Activated CD4-positive, alpha-beta T cell treated with anti-CD3 and anti-CD28 coated beads, Interleukin-2, amount 10 ng/mL, durations not matched to agents 24 days and 14 days (primary cell): ENCODE results near the gene ARHGAP44. TPM values are rescaled to one million over a fixed set of nuclear protein-coding genes. Genes with fewer than 3 reads are reported as not detected.

Experiments used
- DNase-seq: peaks from one replicate; pipeline ENCODE4 v3.0.0; 2022
- H3K27ac Mint-ChIP-seq: one replicate; pipeline ENCODE4 v1.8.0; 2022; ENCODE audit warnings: mild to moderate bottlenecking, mixed read lengths
- H3K27me3 Mint-ChIP-seq: one replicate; pipeline ENCODE4 v1.8.0; 2022; ENCODE audit warnings: mixed read lengths
- H3K36me3 Mint-ChIP-seq: one replicate; pipeline ENCODE4 v1.8.0; 2022; ENCODE audit warnings: low read depth, mild to moderate bottlenecking, mixed read lengths
- H3K4me1 Mint-ChIP-seq: one replicate; pipeline ENCODE4 v1.8.0; 2021; ENCODE audit warnings: mixed read lengths
- H3K4me3 Mint-ChIP-seq: one replicate; pipeline ENCODE4 v1.8.0; 2022; ENCODE audit warnings: mild to moderate bottlenecking, moderate library complexity, mixed read lengths
- H3K9me3 Mint-ChIP-seq: one replicate; pipeline ENCODE4 v1.8.0; 2021; ENCODE audit warnings: mixed read lengths
- intact Hi-C: fragments of 100-400 bp; cut with micrococcal nuclease; formaldehyde crosslinking; loops from one replicate; pipeline ENCODE4 v1.15.1; 2023
- total RNA-seq: library from RNA; stranded (reverse); gene quantifications from 2 replicates; pipeline ENCODE4 v1.2.3, GENCODE V29; 2022

ARHGAP44 gene
- total RNA-seq, 1 donor from 2014 or later = 0.49 TPM

- Mint-ChIP-seq H3K36me3 (no peaks in the 10 kb centered on the region), H3K9me3 (no peaks in the 10 kb centered on the region), H3K4me3 (no peak overlapping the region), H3K27ac (no peak overlapping the region), H3K4me1 (peaks cover 8% of the 10 kb centered on the region), H3K27me3 (peaks cover 5% of the 10 kb centered on the region)
- intact Hi-C loops = no loop called here
- DNase-seq = no peak
Observed at GRCh38 chr17:13025687-13026086, 236.4 kb downstream of the ARHGAP44 start.

DNA sequence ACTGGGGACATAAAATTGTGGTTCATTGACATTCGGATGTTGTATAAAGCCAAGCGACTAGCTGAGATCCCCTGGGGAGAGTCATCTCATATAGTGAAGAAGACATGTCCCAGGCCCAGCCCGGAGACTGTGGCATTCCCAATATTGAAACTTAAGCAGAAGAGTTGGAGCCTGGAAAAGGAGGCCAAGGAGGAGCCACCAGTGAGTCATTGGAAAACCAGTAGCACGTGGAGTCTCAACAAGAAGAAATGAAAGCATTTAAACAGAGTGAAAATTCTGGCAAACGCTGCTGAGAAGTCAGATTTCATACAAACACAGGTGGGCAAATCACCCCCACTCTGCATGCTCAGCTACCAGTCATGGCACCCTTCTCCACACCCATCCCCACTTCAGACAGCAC, 237.9 kb downstream of the ARHGAP44 start:
- peaks cover 5% of the 10 kb centered on the region for H3K27me3 Mint-ChIP-seq
- no peak for DNase-seq
- no peak overlapping the region for H3K27ac Mint-ChIP-seq
- intact Hi-C loops = no loop called here
- no peaks in the 10 kb centered on the region for H3K36me3 Mint-ChIP-seq
- H3K9me3 Mint-ChIP-seq = no peaks in the 10 kb centered on the region
- peaks cover 12% of the 10 kb centered on the region for H3K4me1 Mint-ChIP-seq
- H3K4me3 Mint-ChIP-seq = no peak overlapping the region

DNA sequence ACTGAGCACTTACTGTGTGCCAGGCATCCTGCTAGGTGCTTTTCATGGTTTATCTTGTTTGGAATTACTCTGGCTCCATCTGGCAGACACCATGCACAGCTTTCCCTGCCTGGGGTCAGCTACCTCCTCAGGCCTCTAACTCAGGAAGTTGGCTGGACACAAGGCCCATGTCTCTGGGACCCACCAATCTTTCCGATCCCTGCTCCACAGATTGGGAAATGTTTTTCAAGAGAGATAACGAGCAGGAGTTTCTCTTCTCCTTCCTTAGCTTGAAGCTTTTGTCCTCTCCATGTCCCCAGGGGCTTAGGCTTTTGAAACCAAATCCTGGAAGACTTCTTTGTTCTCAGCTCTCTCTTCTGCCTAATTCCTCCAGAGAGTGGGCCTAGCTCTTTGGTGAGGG, 240.0 kb downstream of the ARHGAP44 start:
- Mint-ChIP-seq H3K4me1 (peaks cover 10% of the 10 kb centered on the region), H3K36me3 (no peaks in the 10 kb centered on the region), H3K27ac (no peak overlapping the region), H3K9me3 (no peaks in the 10 kb centered on the region), H3K27me3 (peaks cover 5% of the 10 kb centered on the region), H3K4me3 (no peak overlapping the region)
- DNase-seq = no peak
- intact Hi-C loops = no loop called here

DNA sequence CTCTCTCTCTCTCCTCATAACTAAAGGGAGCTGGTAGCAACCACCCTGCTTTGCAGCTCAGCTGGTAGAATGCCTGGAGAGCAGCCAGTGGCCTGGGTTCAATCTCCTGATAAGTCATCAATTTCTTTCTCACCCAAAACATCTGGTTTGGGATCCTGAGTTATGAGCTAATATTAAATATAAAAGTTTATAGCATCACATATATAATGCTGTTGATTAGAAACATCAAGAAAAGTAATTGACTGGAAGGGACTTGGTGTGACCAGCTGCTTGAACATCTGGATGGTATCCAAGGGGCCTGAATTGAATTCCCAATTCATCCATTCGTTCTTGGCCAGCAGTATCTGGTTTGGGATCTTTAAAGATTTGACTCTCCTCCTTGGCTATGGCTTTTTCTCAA, 240.8 kb downstream of the ARHGAP44 start:
- no peak overlapping the region for H3K27ac Mint-ChIP-seq
- H3K36me3 Mint-ChIP-seq = no peaks in the 10 kb centered on the region

DNA sequence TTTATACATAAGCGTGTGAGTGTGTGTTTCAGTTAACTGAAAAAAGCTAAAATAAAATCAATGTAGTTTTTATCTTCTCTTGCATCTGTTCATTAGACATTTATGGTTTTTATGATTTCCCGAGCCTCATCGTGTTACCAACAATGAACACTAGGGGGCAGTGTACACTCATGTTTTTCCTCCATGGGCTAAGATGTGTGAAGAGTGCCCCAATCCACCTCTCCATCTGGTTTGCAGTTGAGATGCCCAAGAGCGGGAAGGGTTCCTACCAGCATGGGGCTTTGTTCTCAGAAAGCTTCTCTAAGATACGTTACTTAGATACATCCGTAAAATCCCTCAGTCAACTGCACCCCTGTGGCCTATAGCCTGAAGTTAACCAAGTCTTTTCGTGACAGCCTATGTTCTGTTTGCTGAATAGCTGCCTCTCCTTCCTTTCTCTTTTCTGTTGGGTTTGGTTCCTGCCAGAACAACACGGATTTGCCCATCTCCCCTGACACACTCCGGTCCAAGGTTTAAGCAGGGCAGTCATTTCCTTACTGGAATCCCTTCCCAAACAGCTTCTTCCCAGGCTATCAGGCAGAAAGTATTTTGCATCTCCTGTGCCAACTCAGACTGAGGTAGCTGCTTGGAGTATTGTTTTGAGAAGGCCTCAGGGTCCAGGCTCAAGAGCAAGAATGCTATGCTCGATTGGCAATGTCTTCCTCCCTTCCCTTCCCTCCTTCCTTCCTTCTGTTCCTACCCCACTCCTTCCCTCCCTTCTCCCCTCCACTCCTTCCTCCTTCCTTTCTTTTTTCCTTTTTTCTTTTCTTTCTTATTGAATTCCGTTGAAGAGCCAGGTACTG, 241.4 kb downstream of the ARHGAP44 start:
- Mint-ChIP-seq H3K4me1 (peaks cover 4% of the 10 kb centered on the region), H3K9me3 (no peaks in the 10 kb centered on the region), H3K36me3 (no peaks in the 10 kb centered on the region), H3K27me3 (peaks cover 4% of the 10 kb centered on the region), H3K27ac (no peak overlapping the region), H3K4me3 (no peak overlapping the region)
- peak; percentile 88 for DNase-seq
- intact Hi-C loops = no loop called here

More for the DNA sequence above, 240.8 kb downstream of the ARHGAP44 start:
- intact Hi-C loops = no loop called here
- H3K27me3 Mint-ChIP-seq = peaks cover 5% of the 10 kb centered on the region
- no peaks in the 10 kb centered on the region for H3K9me3 Mint-ChIP-seq
- no peak for DNase-seq
- peaks cover 4% of the 10 kb centered on the region for H3K4me1 Mint-ChIP-seq
- H3K4me3 Mint-ChIP-seq = no peak overlapping the region

- H3K27ac Mint-ChIP-seq = no peak overlapping the region
- H3K36me3 Mint-ChIP-seq = no peaks in the 10 kb centered on the region
- peaks cover 4% of the 10 kb centered on the region for H3K9me3 Mint-ChIP-seq
- peak; percentile 85 for DNase-seq
- H3K4me3 Mint-ChIP-seq = no peak overlapping the region
- H3K27me3 Mint-ChIP-seq = peaks cover 4% of the 10 kb centered on the region
- H3K4me1 Mint-ChIP-seq = peaks cover 4% of the 10 kb centered on the region
- intact Hi-C loops = no loop called here
Observed at GRCh38 chr17:13031718-13032350, 242.5 kb downstream of the ARHGAP44 start.

- H3K27me3 Mint-ChIP-seq = peaks cover 4% of the 10 kb centered on the region
- H3K4me3 Mint-ChIP-seq = no peak overlapping the region
- no peak overlapping the region for H3K27ac Mint-ChIP-seq
- intact Hi-C loops = no loop called here
- DNase-seq = no peak
- H3K36me3 Mint-ChIP-seq = no peaks in the 10 kb centered on the region
- peaks cover 4% of the 10 kb centered on the region for H3K9me3 Mint-ChIP-seq
- peaks cover 4% of the 10 kb centered on the region for H3K4me1 Mint-ChIP-seq
Observed at GRCh38 chr17:13035420-13035819, 246.1 kb downstream of the ARHGAP44 start.

- DNase-seq = no peak
- H3K9me3 Mint-ChIP-seq = peaks cover 4% of the 10 kb centered on the region
Observed at GRCh38 chr17:13036751-13037150, 247.5 kb downstream of the ARHGAP44 start.

GRCh38 chr17:13038931-13039665, 249.8 kb downstream of the ARHGAP44 start:
- intact Hi-C loops = no loop called here
- H3K36me3 Mint-ChIP-seq = no peaks in the 10 kb centered on the region
- H3K9me3 Mint-ChIP-seq = peaks cover 4% of the 10 kb centered on the region
- H3K27me3 Mint-ChIP-seq = peaks cover 4% of the 10 kb centered on the region
- DNase-seq = no peak
- no peak overlapping the region for H3K4me3 Mint-ChIP-seq
- H3K4me1 Mint-ChIP-seq = no peaks in the 10 kb centered on the region
- H3K27ac Mint-ChIP-seq = no peak overlapping the region

More at GRCh38 chr17:13036751-13037150, 247.5 kb downstream of the ARHGAP44 start:
- Mint-ChIP-seq H3K4me1 (peaks cover 3% of the 10 kb centered on the region), H3K4me3 (no peak overlapping the region), H3K27ac (no peak overlapping the region), H3K36me3 (no peaks in the 10 kb centered on the region), H3K27me3 (peaks cover 4% of the 10 kb centered on the region)
- intact Hi-C loops = no loop called here

Other genes starting within 250 kb of the ARHGAP44 start
- not detected in 2 replicates for gene MYOCD, start 123.6 kb upstream of the ARHGAP44 start, total RNA-seq
- gene ELAC2, start 228.5 kb downstream of the ARHGAP44 start, total RNA-seq = 97.5 and 102 TPM in 2 replicates